RWPE1 (cell line): ENCODE results near the gene USP47.
A peak's percentile ranks its signal among the peaks of the same experiment; 100 is the strongest.
"Not testable (repeated sequence)": the region's sequence is repeated elsewhere in the genome, so short reads cannot be mapped to it uniquely, and the experiment has no call there.

Source experiments
- CTCF ChIA-PET: fragments of 350-600 bp; sonication (Branson Sonifier 250); formaldehyde crosslinking; extraction: SDS; loops from one replicate; lab custom pipeline; 2021; lab: Yijun Ruan, JAX
- POLR2A ChIA-PET: fragments of 400-600 bp; formaldehyde crosslinking; extraction: SDS; loops from one replicate; lab custom pipeline; 2020; ENCODE audit warnings: antibody characterized with exemption; ENCODE audit not compliant: low non-redundant PET; lab: Yijun Ruan, JAX
- DNase-seq: peaks from one replicate; pipeline ENCODE4 v3.0.0; 2012; ENCODE audit warnings: low spot score
- H3K27ac ChIP-seq: fragments of 450-650 bp; 2 replicates; pipeline ENCODE4 v1.5.1; 2017
- CTCF ChIP-seq: fragments of 450-650 bp; conservative IDR thresholded peaks from 2 replicates; pipeline ENCODE4 v1.5.1; 2017; ENCODE audit warnings: low read depth, mild to moderate bottlenecking

The USP47 gene

DNA sequence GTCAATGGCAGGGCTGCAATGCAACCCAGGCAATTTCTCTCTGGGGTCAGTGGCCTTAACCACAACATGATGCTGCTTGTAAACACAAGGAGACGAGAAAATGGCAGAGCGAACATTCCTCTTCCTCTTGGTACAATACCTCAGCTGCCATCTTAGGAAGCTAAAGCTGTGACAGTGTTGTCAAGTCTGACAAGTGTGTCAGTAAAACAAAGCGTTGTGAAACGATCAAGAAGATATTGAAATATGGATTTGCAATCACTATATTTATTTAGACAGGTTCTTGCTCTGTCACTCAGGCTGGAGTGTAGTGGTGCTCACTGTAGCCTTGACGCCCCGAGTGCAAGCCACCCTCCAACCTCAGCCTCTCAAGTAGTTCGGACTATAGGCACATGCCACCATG, 14.5 kb upstream of the USP47 start:
- no peak for TF ChIP-seq CTCF
- no peak for DNase-seq
- H3K27ac ChIP-seq = no peak overlapping the region
- ChIA-PET POLR2A (no interaction called here), CTCF (interaction anchor here (0.7 to 0.8 kb wide), 2 partner anchors 17 to 29 kb away, joined by 3 to 4 read pairs; no protein-coding TSS in a partner anchor)

- POLR2A ChIA-PET, H3K27ac ChIP-seq, DNase-seq, CTCF ChIA-PET: not testable (repeated sequence)
Measured at GRCh38 chr11:11831406-11831805, 10.4 kb upstream of the USP47 start.

DNA sequence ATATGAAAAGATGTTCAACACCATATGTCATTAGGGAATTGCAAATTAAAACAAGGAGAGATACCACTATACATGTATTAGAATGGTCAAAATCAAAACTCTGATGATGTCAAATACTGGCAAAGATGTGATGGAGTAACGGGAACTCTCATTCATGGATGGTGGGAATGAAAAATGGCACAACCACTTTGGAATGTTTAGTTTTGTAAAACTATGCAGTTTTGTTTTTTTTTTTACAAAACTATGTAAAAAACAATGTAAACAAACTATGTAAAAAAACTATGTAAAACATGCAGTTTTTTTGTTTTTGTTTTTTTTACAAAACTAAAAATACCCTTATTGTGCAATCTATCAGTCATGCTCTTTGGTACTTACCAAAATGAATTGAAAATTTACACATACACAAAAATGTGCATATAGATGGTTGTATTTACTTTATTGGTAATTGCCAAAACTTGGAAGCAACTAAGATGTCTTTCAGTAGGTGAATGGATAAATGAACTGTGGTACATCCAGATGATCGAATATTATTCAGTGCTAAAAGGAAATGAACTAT, 5.0 kb upstream of the USP47 start:
- POLR2A ChIA-PET = no interaction called here
- CTCF ChIA-PET = interaction anchor here (0.6 kb wide), 2 partner anchors 18 to 1241 kb away, joined by 3 to 4 read pairs; no protein-coding TSS in a partner anchor
- DNase-seq = no peak
- TF ChIP-seq CTCF = no peak
- no peak overlapping the region for H3K27ac ChIP-seq

DNA sequence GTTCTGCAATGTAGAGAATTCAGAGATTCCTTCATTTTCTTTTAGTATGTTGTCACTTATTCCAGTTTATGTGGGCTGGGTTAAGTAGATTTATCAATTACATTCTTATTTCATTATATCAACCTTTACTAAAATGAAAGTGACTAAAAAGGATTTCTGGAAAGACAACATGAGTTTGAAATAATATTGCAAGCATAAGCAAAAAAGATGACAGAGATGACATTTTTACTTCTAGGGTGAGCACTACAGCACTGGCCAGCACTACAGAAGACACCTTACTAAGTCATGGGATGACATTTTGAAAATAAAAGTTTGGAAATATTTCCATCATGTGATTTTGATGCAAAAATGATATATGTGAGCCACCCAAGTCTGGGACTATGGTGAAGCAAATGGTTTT, 2.1 kb upstream of the USP47 start:
- POLR2A ChIA-PET = no interaction called here
- CTCF ChIA-PET = no interaction called here
- no peak overlapping the region for H3K27ac ChIP-seq
- no peak for DNase-seq
- TF ChIP-seq CTCF = no peak

DNA sequence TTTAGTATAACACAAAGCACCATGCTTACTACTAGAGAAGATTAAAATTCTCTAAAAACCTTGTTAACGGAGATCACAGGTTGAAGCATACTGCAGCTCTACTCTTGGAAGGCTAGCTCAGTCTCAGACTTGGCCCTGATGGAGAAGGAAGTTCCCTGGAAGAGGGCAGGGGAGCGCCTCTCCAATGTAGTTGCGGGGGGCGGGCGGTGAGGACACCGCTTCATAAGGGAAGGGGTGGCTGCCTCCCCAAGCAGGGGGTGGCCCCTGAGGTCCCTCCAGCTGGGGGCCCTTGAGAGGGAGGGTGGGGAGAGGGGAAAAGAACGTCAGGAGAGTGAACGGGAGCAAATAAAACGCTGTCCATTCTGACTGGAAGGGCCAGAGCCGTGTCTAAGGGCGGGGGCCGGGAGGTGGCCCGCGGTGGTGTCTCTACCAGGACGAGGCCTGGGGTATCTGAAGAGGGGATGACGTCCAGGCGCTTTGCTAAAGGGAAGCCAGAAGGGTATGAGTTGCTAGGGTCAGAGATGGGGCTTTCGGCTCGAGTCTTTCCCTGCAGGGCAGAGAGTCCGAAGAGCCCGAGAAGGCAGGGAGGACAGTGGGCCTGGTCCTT, 553 bp upstream of the USP47 start:
- POLR2A ChIA-PET = no interaction called here
- no peak for TF ChIP-seq CTCF
- CTCF ChIA-PET = interaction anchor here (0.6 to 1.2 kb wide), 5 partner anchors 13 to 396 kb away, joined by 3 to 7 read pairs (median 4); no protein-coding TSS in a partner anchor
- peak overlapping the region; percentile 94 for H3K27ac ChIP-seq
- DNase-seq = no peak

DNA sequence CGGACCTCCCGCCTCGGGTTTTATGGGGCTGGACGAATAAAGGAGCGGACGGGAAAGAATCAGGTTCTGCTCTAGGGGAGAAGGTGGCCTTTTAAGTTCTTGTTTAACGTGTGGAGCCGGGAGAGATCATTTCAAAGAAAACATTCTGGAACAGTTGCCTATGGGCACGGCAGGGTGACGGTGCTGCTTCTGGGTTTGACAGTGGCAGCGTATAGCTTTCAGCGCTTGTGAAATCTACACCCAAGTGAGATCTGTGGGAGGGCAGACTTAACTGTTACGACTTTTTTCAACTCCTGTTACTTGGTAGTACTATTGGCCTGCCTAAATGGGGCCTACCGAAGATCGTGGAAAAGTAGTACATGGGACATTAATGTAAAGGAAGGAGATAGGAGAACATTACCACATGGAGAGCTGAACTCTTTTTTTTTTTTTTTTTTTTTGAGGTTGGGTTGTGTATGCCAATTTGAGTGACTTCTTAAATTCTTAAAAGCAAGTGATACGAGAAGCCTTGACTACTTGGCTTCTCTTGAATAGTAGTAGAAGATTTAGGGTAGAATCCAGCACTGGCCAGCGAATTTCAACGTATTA, 743 bp downstream of the USP47 start:
- CTCF ChIA-PET = interaction anchor here (0.6 to 1.0 kb wide), 2 partner anchors 20 to 909 kb away, joined by 3 read pairs; no protein-coding TSS in a partner anchor
- POLR2A ChIA-PET = interaction anchor here (1.0 kb wide), 1 partner anchor 19 kb away, joined by 3 read pairs; no protein-coding TSS in a partner anchor

More for the DNA sequence above, 743 bp downstream of the USP47 start:
- DNase-seq = peak; percentile 59
- no peak for TF ChIP-seq CTCF
- peak overlapping the region; percentile 94 for H3K27ac ChIP-seq
